Adrenal gland (tissue), 5 donors: ENCODE results near the gene NFE2.

ENCODE experiments used
- CTCF ChIP-seq, 6 experiments: fragments of 450-650 bp in 4 of 6; fragments of 200-600 bp in 2 of 6; sonication (generic) in 1 of 6; IDR thresholded peaks; 1 replicate in 5 of 6; 2 replicates in 1 of 6; pipeline versions ENCODE4 v1.5.1 to v1.8.0; 2016 to 2021; ENCODE audit warnings: antibody characterized with exemption in 6 of 6, mild to moderate bottlenecking in 2 of 6, moderate library complexity in 1 of 6
- POLR2A ChIP-seq, 2 donors: fragments of 450-650 bp; IDR thresholded peaks; one replicate each; pipeline ENCODE4 v1.6.1; 2017; ENCODE audit warnings: antibody characterized with exemption in 2 of 2, mild to moderate bottlenecking in 2 of 2, moderate library complexity in 1 of 2
- donor health status: DM: no; HTN: no; CAD: no.

GRCh38 chr12:54258201-54258681 is 42.6 kb downstream of the NFE2 start:
- no peak for TF ChIP-seq CTCF (IDR thresholded peaks at IDR 0.05)
- no peak for TF ChIP-seq POLR2A (IDR thresholded peaks at IDR 0.05)
